ENCODE results near the gene EPHA6.

DNA sequence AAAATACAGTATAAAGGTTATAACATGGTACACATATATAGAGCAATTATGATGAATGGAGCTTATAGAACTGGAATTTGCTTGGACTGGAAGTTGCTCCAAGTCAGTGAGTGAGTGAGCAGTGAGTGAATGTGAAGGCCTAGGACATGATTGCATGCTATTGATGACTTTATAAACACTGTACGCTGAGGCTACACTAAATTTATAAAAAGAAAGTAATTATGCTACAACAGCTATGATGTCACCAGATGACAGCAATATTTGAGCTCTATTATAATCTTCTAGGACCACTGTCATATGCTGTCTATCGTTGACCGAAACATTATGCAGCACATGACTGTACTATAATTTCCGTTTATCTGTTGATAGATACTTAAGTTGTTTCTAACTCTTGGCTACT lies 463.3 kb downstream of the EPHA6 start:
- TF ChIP-seq POLR2A (IDR thresholded peaks at IDR 0.05; ENCODE audit: low read length) (no peak), GATA1 (IDR thresholded peaks at IDR 0.05; ENCODE audit: low read depth, low read length) (no peak)

Data from erythroblast (primary cell).